ENCODE results near the gene SCARB1.

DNA sequence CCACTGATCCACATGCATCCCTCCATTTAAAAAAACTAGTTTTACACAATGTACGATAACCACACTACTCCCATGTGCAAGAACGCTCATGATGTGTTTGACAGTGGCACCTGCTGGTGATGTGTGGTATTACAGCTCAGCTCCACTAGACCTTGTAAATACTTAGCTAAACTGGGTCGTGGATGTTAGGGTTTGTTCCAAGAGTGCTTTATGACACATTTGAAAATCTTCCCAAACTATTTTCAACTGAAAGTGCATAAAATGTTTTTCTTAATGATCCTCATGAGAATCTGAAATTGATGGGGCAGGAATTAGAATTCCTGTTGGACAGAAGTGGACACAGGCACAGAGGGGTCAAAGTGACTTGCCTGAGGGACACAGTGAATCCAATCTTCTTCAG, 99.2 kb downstream of the SCARB1 start:
- TF ChIP-seq, protein P1, sequence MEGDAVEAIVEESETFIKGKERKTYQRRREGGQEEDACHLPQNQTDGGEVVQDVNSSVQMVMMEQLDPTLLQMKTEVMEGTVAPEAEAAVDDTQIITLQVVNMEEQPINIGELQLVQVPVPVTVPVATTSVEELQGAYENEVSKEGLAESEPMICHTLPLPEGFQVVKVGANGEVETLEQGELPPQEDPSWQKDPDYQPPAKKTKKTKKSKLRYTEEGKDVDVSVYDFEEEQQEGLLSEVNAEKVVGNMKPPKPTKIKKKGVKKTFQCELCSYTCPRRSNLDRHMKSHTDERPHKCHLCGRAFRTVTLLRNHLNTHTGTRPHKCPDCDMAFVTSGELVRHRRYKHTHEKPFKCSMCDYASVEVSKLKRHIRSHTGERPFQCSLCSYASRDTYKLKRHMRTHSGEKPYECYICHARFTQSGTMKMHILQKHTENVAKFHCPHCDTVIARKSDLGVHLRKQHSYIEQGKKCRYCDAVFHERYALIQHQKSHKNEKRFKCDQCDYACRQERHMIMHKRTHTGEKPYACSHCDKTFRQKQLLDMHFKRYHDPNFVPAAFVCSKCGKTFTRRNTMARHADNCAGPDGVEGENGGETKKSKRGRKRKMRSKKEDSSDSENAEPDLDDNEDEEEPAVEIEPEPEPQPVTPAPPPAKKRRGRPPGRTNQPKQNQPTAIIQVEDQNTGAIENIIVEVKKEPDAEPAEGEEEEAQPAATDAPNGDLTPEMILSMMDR (IDR thresholded peaks at IDR 0.05; ENCODE audit: insufficient read depth, low read length): peak; percentile 86
- TF ChIP-seq POLR2AphosphoS5 (IDR thresholded peaks at IDR 0.05; ENCODE audit: low read depth): no peak
- no peak for TF ChIP-seq GABPA (IDR thresholded peaks at IDR 0.05; ENCODE audit: low read depth)
- no peak for TF ChIP-seq SPI1 (IDR thresholded peaks at IDR 0.05; ENCODE audit: borderline replicate concordance, low read depth)

All from HL-60 (cell line).